ENCODE measurements around the gene CTU2.

Gene CTU2

DNA sequence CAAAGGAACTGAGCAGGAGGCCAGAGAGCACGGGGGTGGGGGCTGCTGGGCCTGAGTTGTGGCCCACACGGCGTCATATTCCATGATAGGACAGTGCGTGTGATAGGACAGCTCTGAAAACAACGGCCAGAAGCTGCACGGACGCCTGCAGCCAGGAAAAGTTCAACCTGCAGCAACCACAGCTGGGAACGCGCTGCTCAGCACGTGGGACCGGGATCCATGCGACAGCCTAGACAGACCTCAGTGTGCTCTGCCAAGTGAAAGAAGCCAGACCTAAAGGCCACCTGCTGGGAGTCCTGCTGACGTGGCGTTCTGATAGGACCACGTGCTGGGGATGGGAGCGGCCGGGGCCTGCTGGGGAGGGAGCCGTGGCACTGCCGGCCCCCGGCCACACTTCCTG, 21.6 kb downstream of the CTU2 start:
- peak; percentile 96 for DNase-seq (ENCODE audit: low spot score)

- peak; percentile 81 for DNase-seq (ENCODE audit: low spot score)
Measured at GRCh38 chr16:88730632-88731607, 24.6 kb downstream of the CTU2 start.

GRCh38 chr16:88731699-88732098, 25.4 kb downstream of the CTU2 start:
- peak; percentile 69 for DNase-seq (ENCODE audit: low spot score)

DNA sequence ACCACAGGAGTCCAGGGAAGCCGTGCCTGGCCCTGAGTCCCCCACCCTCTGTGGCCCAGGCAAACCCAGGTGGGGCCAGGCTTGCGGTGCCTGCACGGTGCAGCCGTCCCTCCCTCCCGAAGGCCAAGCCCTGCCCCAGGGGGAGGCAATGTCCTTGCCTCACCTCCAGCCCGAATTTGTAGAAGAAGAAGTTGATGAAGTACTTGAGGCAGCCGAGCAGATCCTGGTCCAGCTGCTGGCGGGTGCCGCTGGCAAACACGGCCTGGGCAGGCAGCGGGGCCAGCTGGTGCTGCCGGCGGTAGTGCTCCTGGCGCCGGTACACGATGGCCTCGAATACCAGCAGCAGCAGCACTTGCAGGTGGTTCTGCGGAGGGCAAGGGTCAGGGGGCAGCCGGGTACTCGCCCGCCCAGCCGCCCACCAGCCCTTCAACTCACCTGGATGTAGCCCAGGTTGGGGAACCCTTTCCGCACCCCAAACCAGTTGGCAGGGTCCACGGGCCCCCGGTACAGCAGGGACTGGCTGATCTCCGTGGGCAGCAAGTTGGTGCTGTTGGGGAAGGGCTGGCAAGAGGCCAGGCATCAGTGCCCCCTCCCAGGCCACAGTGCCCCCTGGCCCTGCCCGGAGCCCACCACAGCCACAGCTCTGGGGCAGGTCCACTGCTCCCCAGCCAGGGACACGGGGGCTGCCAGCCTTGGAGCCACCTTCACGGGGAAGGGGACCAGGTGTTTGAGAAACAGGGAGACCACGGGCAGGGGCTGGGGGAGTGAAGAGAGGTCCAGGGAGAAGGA, 26.1 kb downstream of the CTU2 start:
- DNase-seq (ENCODE audit: low spot score), result no peak

GRCh38 chr16:88732961-88733294, 26.6 kb downstream of the CTU2 start:
- no peak for DNase-seq (ENCODE audit: low spot score)

DNA sequence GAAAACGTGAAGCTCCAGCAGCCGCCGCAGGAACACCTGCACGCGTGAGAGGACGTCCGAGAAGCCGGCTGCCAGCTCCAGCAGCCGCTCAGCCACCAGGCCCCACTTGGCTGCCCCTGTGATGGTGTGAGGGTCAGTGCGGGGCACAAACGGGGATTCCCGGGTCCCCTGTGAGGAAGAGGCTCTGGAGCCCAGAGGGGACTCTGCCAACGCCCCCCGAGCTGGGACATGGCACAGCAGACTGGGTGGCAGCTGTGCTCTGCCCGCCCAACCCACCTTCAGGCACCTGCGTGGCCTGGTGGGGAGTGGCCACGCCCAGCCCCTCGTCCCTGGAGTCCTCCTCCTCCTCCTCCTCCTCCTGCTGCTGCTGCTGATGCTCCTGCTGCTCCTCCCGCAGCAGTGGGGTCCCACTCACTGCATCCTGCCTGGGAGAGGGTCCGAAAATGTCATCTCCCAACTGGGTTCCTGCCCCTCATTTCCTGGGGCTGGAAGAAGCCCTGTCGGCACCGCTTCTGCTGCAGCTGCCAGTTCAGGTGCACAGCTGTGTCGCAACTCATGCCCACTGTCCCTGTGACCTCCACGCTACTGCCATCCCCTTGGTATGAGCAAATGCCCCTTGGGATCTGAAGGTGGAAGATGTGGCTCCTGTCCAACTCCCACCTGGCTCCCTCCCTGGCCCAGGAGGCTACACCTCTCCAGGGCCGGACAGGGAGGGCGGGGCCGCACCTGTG, 27.5 kb downstream of the CTU2 start:
- DNase-seq (ENCODE audit: low spot score), result no peak

DNA sequence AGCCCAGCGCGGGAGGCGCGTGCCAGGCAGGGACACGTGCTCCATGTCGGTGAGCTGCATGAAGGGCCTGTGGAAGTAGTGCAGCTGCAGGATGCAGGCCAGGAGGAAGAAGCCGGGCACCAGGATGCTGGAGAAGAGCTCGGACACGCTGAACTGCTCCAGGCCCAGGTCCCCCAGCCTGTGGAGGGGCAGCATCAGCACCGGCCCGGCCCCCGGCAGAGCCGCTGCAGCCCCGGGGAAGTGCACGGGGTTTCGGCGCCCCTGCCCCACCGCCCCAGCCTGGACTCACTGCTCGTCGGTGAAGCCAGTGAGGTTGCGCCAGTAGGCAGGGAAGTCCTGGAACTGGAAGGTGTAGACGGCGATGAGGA, 28.0 kb downstream of the CTU2 start:
- DNase-seq (ENCODE audit: low spot score), result no peak

DNA sequence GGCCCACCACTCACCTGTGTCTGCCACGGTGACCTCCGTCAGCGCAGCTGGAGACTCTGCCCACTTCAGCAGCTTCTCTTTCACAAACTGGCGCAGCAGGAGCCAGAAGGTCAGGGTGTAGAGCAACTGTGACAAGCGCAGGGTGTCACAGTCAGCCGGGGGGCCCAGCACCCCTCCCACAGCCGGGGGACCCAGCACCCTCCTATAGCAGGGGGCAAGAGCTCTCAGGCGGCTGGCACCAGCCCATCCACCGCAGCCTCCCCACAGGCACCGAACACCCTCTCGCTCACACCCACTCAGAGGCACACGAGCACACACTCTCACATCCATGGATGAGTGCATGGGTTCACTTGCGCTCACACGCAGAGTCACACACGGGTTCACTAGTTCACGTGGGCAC, 28.8 kb downstream of the CTU2 start:
- no peak for DNase-seq (ENCODE audit: low spot score)

DNA sequence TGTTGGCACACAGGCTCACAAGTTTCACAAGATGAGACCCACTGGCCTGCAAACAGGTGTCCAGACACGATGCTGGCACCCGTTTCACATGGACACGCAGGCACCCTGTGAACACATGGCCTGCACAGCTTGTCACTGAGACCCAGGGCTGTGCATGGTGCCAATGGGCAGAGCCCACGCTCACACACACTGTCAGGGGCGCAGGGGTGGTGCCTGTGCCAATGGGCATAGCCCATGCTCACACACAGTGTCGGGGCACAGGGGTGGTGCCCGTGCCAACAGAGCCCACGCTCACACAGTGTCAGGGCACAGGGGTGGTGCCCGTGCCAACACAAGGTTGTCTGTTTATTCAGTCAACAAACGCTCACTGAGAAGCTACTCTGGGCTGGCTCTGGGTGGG, 29.3 kb downstream of the CTU2 start:
- no peak for DNase-seq (ENCODE audit: low spot score)

GRCh38 chr16:88736088-88736487, 29.8 kb downstream of the CTU2 start:
- no peak for DNase-seq (ENCODE audit: low spot score)

GRCh38 chr16:88736496-88736895, 30.2 kb downstream of the CTU2 start:
- no peak for DNase-seq (ENCODE audit: low spot score)

DNA sequence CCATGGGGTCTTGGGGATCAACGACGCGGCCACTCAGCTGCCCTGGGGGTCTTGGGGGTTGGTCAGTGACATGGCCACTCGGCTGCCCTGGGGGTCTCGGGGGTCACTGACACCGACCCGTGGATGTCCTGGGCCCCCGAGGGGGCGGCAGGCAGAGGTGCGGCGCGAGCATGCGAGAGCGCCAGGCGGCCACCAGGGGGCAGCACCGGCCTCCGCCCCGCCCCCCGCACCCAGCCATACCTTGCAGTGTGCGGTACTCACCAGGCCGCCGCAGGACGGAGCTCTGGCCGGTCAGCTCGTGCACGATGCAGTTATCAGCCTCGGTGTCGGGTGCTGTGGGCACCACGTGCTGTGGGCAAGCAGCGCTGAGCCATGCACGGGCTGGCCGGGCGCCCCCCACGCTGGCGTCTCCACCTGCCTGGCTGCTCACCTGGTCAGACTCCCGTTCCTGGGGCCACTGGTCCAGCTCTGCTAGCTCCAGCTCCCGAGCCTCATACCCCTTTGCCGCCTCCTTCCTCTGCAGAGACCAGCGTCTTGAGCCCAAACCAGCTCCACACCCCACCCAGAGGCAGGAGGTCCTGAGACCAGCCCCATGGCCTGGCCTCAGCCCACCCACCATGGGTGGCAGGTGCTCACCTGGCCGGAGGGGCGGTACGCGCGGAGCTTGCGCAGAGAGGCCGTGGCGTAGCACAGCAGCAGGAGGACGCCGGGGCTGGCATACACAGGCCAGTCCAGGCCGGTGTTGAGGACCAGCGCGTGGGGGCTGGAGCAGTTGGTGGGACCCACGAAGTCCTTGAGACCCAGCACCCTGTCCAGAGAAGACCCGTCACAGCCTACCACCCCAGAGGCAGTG, 31.2 kb downstream of the CTU2 start:
- DNase-seq (ENCODE audit: low spot score), result peak; percentile 82

DNA sequence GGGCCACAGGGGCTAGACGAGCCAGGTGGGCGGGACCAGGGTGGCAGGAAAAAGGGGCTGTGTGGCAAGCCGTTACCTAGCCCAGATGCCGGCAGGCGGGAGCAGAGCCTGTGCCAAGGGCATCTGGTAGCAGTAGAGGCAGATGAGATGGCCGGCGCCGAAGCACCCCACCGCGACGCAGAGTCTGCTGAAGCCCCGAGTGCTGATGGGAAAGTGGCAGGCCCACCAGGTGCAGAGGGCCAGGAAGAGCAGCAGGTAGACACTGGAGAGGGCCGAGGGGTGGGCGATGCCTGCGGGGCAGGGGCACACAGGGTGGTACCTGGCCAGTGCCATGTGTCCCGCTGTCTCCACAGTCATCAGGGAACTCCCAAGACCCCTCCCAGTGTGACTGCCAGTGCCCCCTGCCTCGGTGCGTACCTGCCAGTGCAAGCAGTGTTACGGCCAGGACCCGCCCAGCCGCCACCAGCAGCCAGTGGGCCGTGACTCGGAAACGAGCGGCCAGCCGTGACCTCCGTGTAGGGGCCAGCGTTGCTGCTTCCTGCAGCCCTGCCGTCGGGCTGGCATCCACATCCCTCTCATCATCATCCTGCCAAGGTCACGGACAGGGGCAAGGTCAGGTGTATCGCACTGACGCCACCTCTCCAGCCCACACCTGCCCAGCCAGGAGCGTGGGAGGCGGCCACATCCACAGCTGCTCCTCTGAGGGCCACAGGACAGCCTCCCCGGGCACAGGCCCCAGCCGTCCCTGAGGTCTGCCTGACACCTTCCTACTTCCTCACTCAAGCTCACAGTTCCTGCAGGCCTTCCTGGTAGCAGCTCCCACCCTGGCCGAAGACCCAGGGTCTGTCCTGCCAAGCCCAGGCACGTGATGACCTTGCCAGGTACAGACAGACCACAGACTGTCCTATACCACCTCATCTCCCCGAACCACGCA, 32.1 kb downstream of the CTU2 start:
- DNase-seq (ENCODE audit: low spot score), result no peak

- no peak for DNase-seq (ENCODE audit: low spot score)
Measured at GRCh38 chr16:88739139-88739976, 33.1 kb downstream of the CTU2 start.

DNA sequence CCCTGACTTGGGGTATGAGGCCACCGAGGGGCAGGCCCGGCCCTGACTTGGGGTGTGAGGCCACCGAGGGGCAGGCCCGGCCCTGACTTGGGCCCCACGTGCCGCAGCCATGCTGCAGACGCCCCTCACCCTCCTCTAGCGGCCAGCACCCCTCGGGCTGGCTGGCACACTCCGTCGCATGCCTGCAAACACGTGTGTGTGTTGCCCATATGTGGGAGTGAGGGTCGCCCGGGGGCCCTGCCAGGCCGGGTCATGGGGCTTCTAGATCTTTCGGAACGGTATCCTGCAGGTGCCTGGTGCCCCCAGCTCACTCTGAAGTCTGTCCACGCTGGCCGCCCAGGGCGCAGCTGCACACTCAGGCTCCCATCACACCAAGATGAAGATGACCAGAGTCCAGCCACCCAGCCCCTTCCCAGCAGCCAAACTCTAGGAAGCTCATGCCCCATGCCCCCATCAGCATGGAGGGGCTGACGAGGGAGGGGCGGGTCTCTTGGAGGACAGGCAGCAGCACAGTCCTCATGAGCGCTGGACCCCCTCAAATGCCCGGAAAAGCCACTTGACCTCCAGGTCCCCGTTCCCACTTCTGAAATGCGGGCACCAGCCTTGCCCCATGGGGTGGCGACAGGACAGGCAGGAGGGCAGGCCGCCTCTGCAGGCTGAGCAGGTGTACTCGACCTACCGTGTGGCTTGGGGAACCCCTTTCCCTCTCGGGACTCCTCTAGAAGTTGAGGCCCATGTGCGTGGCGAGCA, 33.8 kb downstream of the CTU2 start:
- no peak for DNase-seq (ENCODE audit: low spot score)

DNA sequence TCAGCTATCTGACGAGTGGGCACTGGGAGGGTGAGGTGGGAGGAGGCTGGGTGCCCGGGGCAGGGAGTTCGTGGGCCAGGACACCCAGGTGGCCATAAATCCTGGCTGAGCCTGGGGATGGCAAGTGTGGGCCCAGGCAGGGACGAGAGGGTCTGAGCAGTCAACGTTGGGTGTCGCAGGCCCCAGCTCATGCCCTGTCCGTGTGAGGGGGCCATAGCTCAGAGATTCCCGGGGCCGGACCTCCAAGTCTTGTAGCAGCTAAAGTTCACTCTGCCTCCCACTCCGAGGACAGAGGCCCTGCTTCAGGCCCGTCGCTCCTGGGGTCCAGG, 34.4 kb downstream of the CTU2 start:
- no peak for DNase-seq (ENCODE audit: low spot score)

- no peak for DNase-seq (ENCODE audit: low spot score)
Measured at GRCh38 chr16:88741368-88741767, 35.1 kb downstream of the CTU2 start.

GRCh38 chr16:88742896-88743605, 36.7 kb downstream of the CTU2 start:
- DNase-seq (ENCODE audit: low spot score), result no peak

Data from SK-N-DZ (cell line).